ENCODE data around the gene SLC38A3. TPM values are rescaled to one million over a fixed set of nuclear protein-coding genes. Genes with fewer than 3 reads are reported as not detected.
"Not testable (repeated sequence)": the region's sequence is repeated elsewhere in the genome, so short reads cannot be mapped to it uniquely, and the experiment has no call there.

The SLC38A3 gene
- total RNA-seq, 4 donors from 2014 or later = 0.62 TPM; not detected in 3

- WGBS, 2 donors = 7 to 10% methylated on average over 8 to 54 of the region's 67 CpGs
- TF ChIP-seq POLR2A (IDR thresholded peaks at IDR 0.05) (no peak), CTCF (IDR thresholded peaks at IDR 0.05) (no peak)
- intact Hi-C loops (cut with DNase I; ENCODE audit: low total_unique reads) = no loop called here
- H3K4me3 ChIP-seq (ENCODE audit: low read depth, poor library complexity, severe bottlenecking) = no peak overlapping the region
- DNase-seq (ENCODE audit: low spot score in 2 of 2) = no peak
Observed at GRCh38 chr3:50205413-50206276, 574 bp downstream of the SLC38A3 start.

GRCh38 chr3:50207359-50208042 lies 2.4 kb downstream of the SLC38A3 start:
- WGBS, 2 donors = 93 to 99% methylated on average over 17 of the region's 17 CpGs
- intact Hi-C loops (cut with DNase I; ENCODE audit: low total_unique reads) = no loop called here
- no peak for DNase-seq (ENCODE audit: low spot score in 2 of 2)
- no peak for TF ChIP-seq CTCF (IDR thresholded peaks at IDR 0.05)
- no peak for TF ChIP-seq POLR2A (IDR thresholded peaks at IDR 0.05)
- no peak overlapping the region for H3K4me3 ChIP-seq (ENCODE audit: low read depth, poor library complexity, severe bottlenecking)

GRCh38 chr3:50208677-50209344 lies 3.7 kb downstream of the SLC38A3 start:
- intact Hi-C loops (cut with DNase I; ENCODE audit: low total_unique reads) = no loop called here
- 74 to 85% methylated on average over 12 to 14 of the region's 14 CpGs for WGBS, 2 donors
- TF ChIP-seq POLR2A (IDR thresholded peaks at IDR 0.05) (no peak), CTCF (IDR thresholded peaks at IDR 0.05) (no peak)
- no peak overlapping the region for H3K4me3 ChIP-seq (ENCODE audit: low read depth, poor library complexity, severe bottlenecking)
- no peak for DNase-seq (ENCODE audit: low spot score in 2 of 2)

- intact Hi-C loops (cut with DNase I; ENCODE audit: low total_unique reads) = no loop called here
- DNase-seq (ENCODE audit: low spot score in 2 of 2) = no peak
- 78 to 94% methylated on average over 3 to 5 of the region's 5 CpGs for WGBS, 2 donors
- TF ChIP-seq POLR2A (IDR thresholded peaks at IDR 0.05) (no peak), CTCF (IDR thresholded peaks at IDR 0.05) (no peak)
- no peak overlapping the region for H3K4me3 ChIP-seq (ENCODE audit: low read depth, poor library complexity, severe bottlenecking)
Observed at GRCh38 chr3:50210176-50210509, 5.1 kb downstream of the SLC38A3 start.

- no peak for DNase-seq (ENCODE audit: low spot score in 2 of 2)
- 67 to 70% methylated on average over 12 of the region's 13 CpGs for WGBS, 2 donors
- H3K4me3 ChIP-seq (ENCODE audit: low read depth, poor library complexity, severe bottlenecking) = no peak overlapping the region
- TF ChIP-seq CTCF (IDR thresholded peaks at IDR 0.05) (no peak), POLR2A (IDR thresholded peaks at IDR 0.05) (no peak)
- intact Hi-C loops (cut with DNase I; ENCODE audit: low total_unique reads) = no loop called here
Observed at GRCh38 chr3:50210510-50211367, 5.7 kb downstream of the SLC38A3 start.

- WGBS, 2 donors = 89 to 95% methylated on average over 5 of the region's 5 CpGs
- intact Hi-C loops (cut with DNase I; ENCODE audit: low total_unique reads); H3K4me3 ChIP-seq (ENCODE audit: low read depth, poor library complexity, severe bottlenecking); DNase-seq (ENCODE audit: low spot score in 2 of 2): not testable (repeated sequence)
Observed at GRCh38 chr3:50211368-50211717, 6.3 kb downstream of the SLC38A3 start.
